Suprapubic skin (tissue), 3 donors: ENCODE results near the gene CLCNKA.

Experiments used
- POLR2A ChIP-seq, 2 donors: fragments of 450-650 bp; IDR thresholded peaks; one replicate each; pipeline ENCODE4 v1.6.1; 2017; ENCODE audit warnings: antibody characterized with exemption in 2 of 2, mild to moderate bottlenecking in 2 of 2, moderate library complexity in 2 of 2
- TF ChIP-seq, protein P1 (sequence below), 2 donors: fragments of 200-600 bp in 1 of 2; fragments of 450-650 bp in 1 of 2; sonication (generic) in 1 of 2; IDR thresholded peaks; one replicate each; pipeline ENCODE4 v1.5.1; 2016 to 2019; ENCODE audit warnings: antibody characterized with exemption in 2 of 2, mild to moderate bottlenecking in 1 of 2, moderate library complexity in 1 of 2

DNA sequence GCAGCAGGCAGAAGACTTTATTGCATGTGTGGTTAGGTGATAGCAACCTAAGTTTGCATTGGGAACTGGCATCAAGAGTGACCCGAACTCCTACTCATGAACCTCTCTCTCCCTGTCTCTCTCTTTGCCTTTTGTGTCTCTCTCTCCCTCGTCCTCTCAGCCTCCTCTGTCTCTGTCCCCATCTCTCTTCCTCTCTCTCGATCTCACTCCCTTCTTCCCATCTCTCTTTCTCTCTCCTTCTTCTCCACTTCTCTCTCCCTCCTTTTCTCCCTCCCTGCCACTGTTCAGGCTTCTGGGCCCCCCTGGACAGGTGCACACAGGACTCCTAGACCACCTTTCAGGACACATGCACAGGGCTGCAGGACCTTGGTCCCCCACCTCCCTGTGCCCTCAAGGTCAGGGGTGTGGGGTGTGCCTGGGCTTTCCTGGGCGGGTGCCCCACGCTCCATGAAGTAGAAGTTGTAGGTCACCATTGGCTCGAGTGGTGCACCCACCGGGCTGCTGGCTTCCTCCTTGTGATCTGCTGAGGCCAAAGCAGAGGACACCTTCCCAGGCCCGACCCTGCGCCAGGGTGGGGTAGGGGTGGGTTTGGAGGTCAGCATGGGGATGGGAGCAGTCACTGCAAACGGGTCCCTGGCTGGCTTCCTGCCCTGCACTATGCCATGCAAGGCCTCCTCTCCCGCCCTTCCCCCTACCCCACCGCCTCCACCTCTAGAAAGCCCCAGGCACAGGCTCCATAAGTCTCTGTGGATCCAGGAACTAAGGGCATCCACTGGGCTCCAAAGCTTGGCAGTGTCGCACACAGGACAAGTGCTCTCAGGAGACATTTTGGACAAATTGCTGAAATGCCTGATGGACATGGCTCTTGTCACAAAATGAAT, 32.7 kb upstream of the CLCNKA start:
- TF ChIP-seq, protein P1, sequence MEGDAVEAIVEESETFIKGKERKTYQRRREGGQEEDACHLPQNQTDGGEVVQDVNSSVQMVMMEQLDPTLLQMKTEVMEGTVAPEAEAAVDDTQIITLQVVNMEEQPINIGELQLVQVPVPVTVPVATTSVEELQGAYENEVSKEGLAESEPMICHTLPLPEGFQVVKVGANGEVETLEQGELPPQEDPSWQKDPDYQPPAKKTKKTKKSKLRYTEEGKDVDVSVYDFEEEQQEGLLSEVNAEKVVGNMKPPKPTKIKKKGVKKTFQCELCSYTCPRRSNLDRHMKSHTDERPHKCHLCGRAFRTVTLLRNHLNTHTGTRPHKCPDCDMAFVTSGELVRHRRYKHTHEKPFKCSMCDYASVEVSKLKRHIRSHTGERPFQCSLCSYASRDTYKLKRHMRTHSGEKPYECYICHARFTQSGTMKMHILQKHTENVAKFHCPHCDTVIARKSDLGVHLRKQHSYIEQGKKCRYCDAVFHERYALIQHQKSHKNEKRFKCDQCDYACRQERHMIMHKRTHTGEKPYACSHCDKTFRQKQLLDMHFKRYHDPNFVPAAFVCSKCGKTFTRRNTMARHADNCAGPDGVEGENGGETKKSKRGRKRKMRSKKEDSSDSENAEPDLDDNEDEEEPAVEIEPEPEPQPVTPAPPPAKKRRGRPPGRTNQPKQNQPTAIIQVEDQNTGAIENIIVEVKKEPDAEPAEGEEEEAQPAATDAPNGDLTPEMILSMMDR (IDR thresholded peaks at IDR 0.05) = no peak
- TF ChIP-seq POLR2A (IDR thresholded peaks at IDR 0.05) = no peak
